GM18873 (cell line): Measurements from ENCODE around the gene KRTAP9-8.
"Not testable (repeated sequence)": the region's sequence is repeated elsewhere in the genome, so short reads cannot be mapped to it uniquely, and the experiment has no call there.

Experiments used
- ATAC-seq: cut with Tn5 transposase; IDR thresholded peaks from one replicate; pipeline ENCODE4 v1.9.1; 2021; ENCODE audit warnings: mild to moderate bottlenecking, moderate library complexity, moderate number of reproducible peaks; ENCODE audit not compliant: unreplicated experiment, low FRiP score

The KRTAP9-8 gene

GRCh38 chr17:41255381-41256290 is 17.8 kb downstream of the KRTAP9-8 start, which contains the start of gene KRTAP9-9:
Gene KRTAP9-9 (plus strand): TSS chr17:41255384.
- ATAC-seq: not testable (repeated sequence)

- no peak for ATAC-seq
Measured at GRCh38 chr17:41256291-41256685, 18.5 kb downstream of the KRTAP9-8 start.

GRCh38 chr17:41258406-41258805 is 20.6 kb downstream of the KRTAP9-8 start:
- ATAC-seq: no peak

- ATAC-seq: no peak
Measured at GRCh38 chr17:41263212-41263611, 25.4 kb downstream of the KRTAP9-8 start.

GRCh38 chr17:41264599-41264998 is 26.8 kb downstream of the KRTAP9-8 start:
- ATAC-seq: no peak

- ATAC-seq: no peak
Measured at GRCh38 chr17:41265078-41265477, 27.3 kb downstream of the KRTAP9-8 start, which contains the start of gene KRTAP9-6. Gene KRTAP9-6 (plus strand): TSS chr17:41265378. CDS start chr17:41265378, 0 bp downstream.

GRCh38 chr17:41267711-41268110 is 29.9 kb downstream of the KRTAP9-8 start:
- ATAC-seq: no peak

- not testable (repeated sequence) for ATAC-seq
Measured at GRCh38 chr17:41271323-41271722, 33.5 kb downstream of the KRTAP9-8 start.

GRCh38 chr17:41271858-41272257 is 34.1 kb downstream of the KRTAP9-8 start:
- ATAC-seq: no peak

GRCh38 chr17:41275648-41276190 is 37.9 kb downstream of the KRTAP9-8 start, which contains the start of gene KRTAP9-7:
Gene KRTAP9-7 (plus strand): TSS chr17:41275698. CDS start chr17:41275698, 0 bp downstream.
- ATAC-seq: not testable (repeated sequence)

- ATAC-seq: no peak
Measured at GRCh38 chr17:41278176-41278955, 40.6 kb downstream of the KRTAP9-8 start.

- no peak for ATAC-seq
Measured at GRCh38 chr17:41284043-41284442, 46.2 kb downstream of the KRTAP9-8 start.

- no peak for ATAC-seq
Measured at GRCh38 chr17:41284546-41284945, 46.7 kb downstream of the KRTAP9-8 start.

GRCh38 chr17:41287050-41287449 is 49.3 kb downstream of the KRTAP9-8 start:
- ATAC-seq: no peak
